SK-N-SH (cell line): ENCODE results near the gene LMTK2. TPM values are rescaled to one million over a fixed set of nuclear protein-coding genes. Genes with fewer than 3 reads are reported as not detected.

Experiments
- CTCF ChIA-PET: fragments of 300-600, 350-600 bp; formaldehyde crosslinking; extraction: SDS; loops from one replicate; lab custom pipeline; 2021; lab: Yijun Ruan, JAX
- POLR2A ChIA-PET: fragments of 350-600 bp; sonication (Branson Sonifier 250); formaldehyde crosslinking; extraction: SDS; loops from one replicate; lab custom pipeline; 2020; ENCODE audit warnings: antibody characterized with exemption, inconsistent platforms; lab: Yijun Ruan, JAX
- DNase-seq: peaks from one replicate; pipeline ENCODE4 v3.0.0; 2012
- H2AFZ ChIP-seq: fragments of 200-600 bp; sonication (generic); 2 replicates; pipeline ENCODE4 v1.8.1; 2016; ENCODE audit warnings: antibody characterized with exemption, mild to moderate bottlenecking, low read depth
- H3F3A ChIP-seq: fragments of 200-600 bp; sonication (generic); replicated peaks from 2 replicates; pipeline ENCODE3; 2016; ENCODE audit warnings: antibody characterized with exemption, mild to moderate bottlenecking; ENCODE audit not compliant: insufficient read depth
- H3K27ac ChIP-seq, 2 experiments: fragments of 200-500 bp in 1 of 2; fragments of 200-600 bp in 1 of 2; sonication (Bioruptor generic) in 1 of 2; sonication (generic), shearing (Covaris generic) in 1 of 2; 2 replicates each; pipeline versions ENCODE4 v1.5.1 to v1.6.1; 2014 to 2016; ENCODE audit warnings: low read depth in 2 of 2, inconsistent platforms in 1 of 2, low read length in 1 of 2, mild to moderate bottlenecking in 1 of 2, mixed read lengths in 1 of 2
- H3K27me3 ChIP-seq: fragments of 200-600 bp; sonication (generic), shearing (Covaris generic); 2 replicates; pipeline ENCODE4 v1.6.1; 2016; ENCODE audit warnings: mixed run types; ENCODE audit not compliant: insufficient read depth
- H3K36me3 ChIP-seq, 2 experiments: fragments of 200-500 bp in 1 of 2; fragments of 200-600 bp in 1 of 2; sonication (Bioruptor generic) in 1 of 2; sonication (generic) in 1 of 2; replicated peaks in 1 of 2; 2 replicates each; pipeline versions ENCODE3 to v1.5.1; 2014 to 2016; ENCODE audit warnings: low read length in 1 of 2, mild to moderate bottlenecking in 1 of 2; ENCODE audit not compliant: insufficient read depth in 2 of 2, control insufficient read depth in 1 of 2
- H3K4me1 ChIP-seq, 2 experiments: fragments of 200-500 bp in 1 of 2; fragments of 200-600 bp in 1 of 2; sonication (Bioruptor generic) in 1 of 2; sonication (generic), shearing (Covaris generic) in 1 of 2; 2 replicates each; pipeline versions ENCODE4 v1.5.1 to v1.6.1; 2014 to 2016; ENCODE audit warnings: low read depth in 1 of 2, low read length in 1 of 2, mixed run types in 1 of 2; ENCODE audit not compliant: insufficient read depth in 2 of 2, control insufficient read depth in 1 of 2
- H3K4me2 ChIP-seq: fragments of 200-600 bp; sonication (generic), shearing (Covaris generic); 2 replicates; pipeline ENCODE4 v1.6.1; 2017; ENCODE audit warnings: mixed run types
- H3K4me3 ChIP-seq, 2 experiments: fragments of 200-500 bp in 1 of 2; fragments of 200-600 bp in 1 of 2; sonication (Bioruptor generic) in 1 of 2; sonication (generic), shearing (Covaris generic) in 1 of 2; 2 replicates each; pipeline versions ENCODE4 v1.5.1 to v1.8.1; 2014 to 2016; ENCODE audit warnings: low read depth in 2 of 2, inconsistent platforms in 1 of 2, low read length in 1 of 2, mild to moderate bottlenecking in 1 of 2, mixed read lengths in 1 of 2, moderate library complexity in 1 of 2
- H3K79me2 ChIP-seq: fragments of 200-600 bp; sonication (generic); 2 replicates; pipeline ENCODE4 v1.8.1; 2017; ENCODE audit warnings: mild to moderate bottlenecking; ENCODE audit not compliant: insufficient read depth
- H3K9ac ChIP-seq: fragments of 200-600 bp; sonication (generic); 2 replicates; pipeline ENCODE4 v1.6.1; 2017; ENCODE audit warnings: mixed run types
- H3K9me2 ChIP-seq: fragments of 200-600 bp; sonication (generic); 2 replicates; pipeline ENCODE4 v1.6.1; 2017; ENCODE audit warnings: mixed run types
- H3K9me3 ChIP-seq: fragments of 200-600 bp; sonication (generic); 2 replicates; pipeline ENCODE4 v1.6.1; 2017; ENCODE audit warnings: mixed run types, mild to moderate bottlenecking, moderate library complexity
- H4K20me1 ChIP-seq: fragments of 200-600 bp; sonication (generic); 2 replicates; pipeline ENCODE4 v1.6.1; 2017; ENCODE audit warnings: mild to moderate bottlenecking, mixed run types; ENCODE audit not compliant: insufficient read depth
- CHD2 ChIP-seq: fragments of 150-350 bp; IDR thresholded peaks from 2 replicates; pipeline ENCODE4 v1.6.1; 2018; ENCODE audit warnings: low read length; ENCODE audit not compliant: partially characterized antibody
- CTCF ChIP-seq: fragments of 200-600 bp; sonication (generic); IDR thresholded peaks from 2 replicates; pipeline ENCODE4 v1.6.1; 2017; ENCODE audit warnings: antibody characterized with exemption, mild to moderate bottlenecking, moderate library complexity
- EP300 ChIP-seq, 2 experiments: IDR thresholded peaks; 2 replicates each; pipeline versions ENCODE4 v1.4.0 to v1.6.1; 2012; ENCODE audit warnings: borderline replicate concordance in 1 of 2, low read depth in 1 of 2, low read length in 1 of 2
- FOSL2 ChIP-seq: IDR thresholded peaks from 2 replicates; pipeline ENCODE4 v1.4.0; 2012; ENCODE audit warnings: low read depth, mild to moderate bottlenecking, moderate library complexity, borderline replicate concordance
- FOXM1 ChIP-seq: IDR thresholded peaks from 2 replicates; pipeline ENCODE4 v1.4.0; 2012; ENCODE audit warnings: low read depth, mild to moderate bottlenecking
- RCOR1 ChIP-seq: fragments of 150-350 bp; IDR thresholded peaks from 2 replicates; pipeline ENCODE4 v1.6.1; 2017; ENCODE audit warnings: antibody characterized with exemption, low read length
- SMC3 ChIP-seq: IDR thresholded peaks from 2 replicates; pipeline ENCODE4 v1.6.1; 2012; ENCODE audit warnings: low read depth, low read length, improper control_type of control experiment
- YY1 ChIP-seq: IDR thresholded peaks from 2 replicates; pipeline ENCODE4 v1.4.0; 2012; ENCODE audit warnings: low read depth, mild to moderate bottlenecking
- ZBTB33 ChIP-seq: IDR thresholded peaks from 2 replicates; pipeline ENCODE4 v1.4.0; 2012; ENCODE audit warnings: low read depth, borderline replicate concordance
- WGBS: methylation state at CpG from one replicate; pipeline ENCODE4 v1.1.6; 2017; ENCODE audit warnings: low lambda C conversion rate; 5-methylcytosine and 5-hydroxymethylcytosine counted together
- polyA plus RNA-seq, 3 experiments: library from polyadenylated mRNA; depleted of rRNA; stranded (reverse); fragments of >200 nt; gene quantifications; 2 replicates each; pipeline ENCODE4 v1.2.3, GENCODE V29; 2012

Gene LMTK2
- polyA plus RNA-seq, 1 of the 3 experiments (the other 2 are of a cell fraction): 9.0 TPM

GRCh38 chr7:98225913-98226614 is 119.4 kb downstream of the LMTK2 start:
- no peak for TF ChIP-seq RCOR1
- no peak for TF ChIP-seq EP300 (IDR thresholded peaks at IDR 0.05; ENCODE audit: borderline replicate concordance in 1 of 2, low read depth in 1 of 2, low read length in 1 of 2)
- no peak for TF ChIP-seq YY1
- TF ChIP-seq SMC3: no peak
- TF ChIP-seq ZBTB33: no peak
- POLR2A ChIA-PET: no interaction called here
- Histone ChIP-seq H3K9me3 (no peaks in the 10 kb centered on the region), H3K27ac (no peak overlapping the region), H3K4me2 (no peak overlapping the region), H3K4me1 (no peaks in the 10 kb centered on the region), H3K79me2 (no peaks in the 10 kb centered on the region), H3K36me3 (peaks cover 4 to 13% of the 10 kb centered on the region in 2 experiments), H3K27me3 (no peaks in the 10 kb centered on the region), H4K20me1 (no peaks in the 10 kb centered on the region), H3K9ac (no peak overlapping the region), H3F3A (peaks cover 4% of the 10 kb centered on the region), H2AFZ (no peak overlapping the region), H3K9me2 (no peaks in the 10 kb centered on the region), H3K4me3 (no peak overlapping the region)
- 85% methylated on average over 15 of the region's 16 CpGs for WGBS
- no peak for DNase-seq
- CTCF ChIA-PET: interaction anchor here (1.2 kb wide), 1 partner anchor 205 kb away, joined by 4 read pairs; no protein-coding TSS in a partner anchor

- Histone ChIP-seq H3K9me2 (no peaks in the 10 kb centered on the region), H2AFZ (no peak overlapping the region), H3K4me2 (no peak overlapping the region), H4K20me1 (no peaks in the 10 kb centered on the region), H3K9me3 (no peaks in the 10 kb centered on the region), H3K36me3 (peaks cover 0 to 7% of the 10 kb centered on the region in 2 experiments), H3K4me1 (peaks cover 0 to 2% of the 10 kb centered on the region in 2 experiments; a peak in 1 of 4 replicates), H3K9ac (no peak overlapping the region), H3F3A (peaks cover 4% of the 10 kb centered on the region), H3K27ac (no peak overlapping the region), H3K4me3 (no peak overlapping the region), H3K27me3 (no peaks in the 10 kb centered on the region), H3K79me2 (no peaks in the 10 kb centered on the region)
- TF ChIP-seq FOSL2 (no peak), FOXM1 (no peak), CHD2 (no peak), CTCF (no peak)
- 94% methylated on average over 18 of the region's 18 CpGs for WGBS
- no peak for DNase-seq
- CTCF ChIA-PET: no interaction called here
- POLR2A ChIA-PET: no interaction called here
Measured at GRCh38 chr7:98227939-98228338, 121.3 kb downstream of the LMTK2 start.
